HL-60/S4 treated with retinoic acid at 250 ng/mL for 4 days and 3 days (cell line): ENCODE measurements around the gene USP10.

Source experiments
- in situ Hi-C: fragments of 300-500 bp; cut with MboI; formaldehyde crosslinking; loops from 2 replicates; pipeline ENCODE4 v1.7.0; 2022; ENCODE audit warnings: low sequenced_read_pairs

USP10 gene

GRCh38 chr16:84819644-84820304 lies 120.0 kb downstream of the USP10 start, which contains the start of gene CRISPLD2:
CRISPLD2 (plus strand) TSS chr16:84819985; CDS start chr16:84838496, 18,511 bp downstream.
- in situ Hi-C loops: no loop called here

GRCh38 chr16:84820305-84820684 lies 120.5 kb downstream of the USP10 start:
- in situ Hi-C loops: no loop called here

GRCh38 chr16:84820771-84821170 lies 121.0 kb downstream of the USP10 start:
- in situ Hi-C loops: no loop called here

- in situ Hi-C loops: no loop called here
These were observed 121.4 kb downstream of the USP10 start for GRCh38 chr16:84821179-84821578.

GRCh38 chr16:84821728-84822689 lies 122.2 kb downstream of the USP10 start:
- in situ Hi-C loops: no loop called here

GRCh38 chr16:84822990-84823389 lies 123.2 kb downstream of the USP10 start:
- in situ Hi-C loops: no loop called here

- in situ Hi-C loops: no loop called here
These were observed 123.7 kb downstream of the USP10 start for GRCh38 chr16:84823484-84823883.

- in situ Hi-C loops: no loop called here
These were observed 124.1 kb downstream of the USP10 start for GRCh38 chr16:84823926-84824325.

GRCh38 chr16:84825896-84826557 lies 126.2 kb downstream of the USP10 start:
- in situ Hi-C loops: no loop called here

GRCh38 chr16:84826558-84826941 lies 126.8 kb downstream of the USP10 start:
- in situ Hi-C loops: no loop called here

GRCh38 chr16:84827131-84827574 lies 127.4 kb downstream of the USP10 start:
- in situ Hi-C loops: no loop called here

GRCh38 chr16:84827897-84828296 lies 128.1 kb downstream of the USP10 start:
- in situ Hi-C loops: no loop called here

- in situ Hi-C loops: no loop called here
These were observed 128.5 kb downstream of the USP10 start for GRCh38 chr16:84828322-84828721.
